Activated CD4-positive, alpha-beta memory T cell treated with anti-CD3 and anti-CD28 coated beads, Interleukin-2, amount 10 ng/mL, durations not matched to agents 7 days and 5 days (primary cell): ENCODE results near the gene JSRP1. TPM values are rescaled to one million over a fixed set of nuclear protein-coding genes. Genes with fewer than 3 reads are reported as not detected.

ENCODE experiments used
- CTCF ChIA-PET: fragments of 350-600 bp; sonication (Branson Sonifier 250); formaldehyde crosslinking; loops from one replicate; lab custom pipeline; 2021; ENCODE audit warnings: antibody characterized with exemption, inconsistent platforms; lab: Charles Lee
- POLR2A ChIA-PET: fragments of 350-600 bp; sonication (Branson Sonifier 250); formaldehyde crosslinking; loops from one replicate; lab custom pipeline; 2021; ENCODE audit warnings: antibody characterized with exemption; lab: Charles Lee
- DNase-seq: peaks from one replicate; pipeline ENCODE4 v3.0.0-alpha.2; 2020
- H3K27ac Mint-ChIP-seq: one replicate; pipeline ENCODE4 v1.8.0; 2021; ENCODE audit warnings: mild to moderate bottlenecking, mixed read lengths
- H3K27me3 Mint-ChIP-seq: one replicate; pipeline ENCODE4 v1.8.0; 2021; ENCODE audit warnings: mixed read lengths
- H3K36me3 Mint-ChIP-seq: one replicate; pipeline ENCODE4 v1.8.0; 2021; ENCODE audit warnings: low read depth, mixed read lengths
- H3K4me1 Mint-ChIP-seq: one replicate; pipeline ENCODE4 v1.8.0; 2021; ENCODE audit warnings: mixed read lengths
- H3K4me3 Mint-ChIP-seq: one replicate; pipeline ENCODE4 v1.8.0; 2021; ENCODE audit warnings: mild to moderate bottlenecking, mixed read lengths
- H3K9me3 Mint-ChIP-seq: one replicate; pipeline ENCODE4 v1.8.0; 2021; ENCODE audit warnings: mixed read lengths
- total RNA-seq, 2 experiments: library from RNA; stranded (reverse); gene quantifications; one replicate each; pipeline ENCODE4 v1.2.3, GENCODE V29; 2021

JSRP1 gene
- total RNA-seq, 2 experiments from 2014 or later = 0.73 to 1.3 TPM

- peaks cover 57% of the 10 kb centered on the region for H3K36me3 Mint-ChIP-seq
- H3K4me1 Mint-ChIP-seq = peaks cover 74% of the 10 kb centered on the region
- H3K27ac Mint-ChIP-seq = peak overlapping the region; percentile 96
- H3K27me3 Mint-ChIP-seq = no peaks in the 10 kb centered on the region
- no peaks in the 10 kb centered on the region for H3K9me3 Mint-ChIP-seq
- no peak for DNase-seq
- ChIA-PET POLR2A (interaction anchor here (0.8 to 4.9 kb wide), 11 partner anchors 8 to 239 kb away, joined by 3 to 114 read pairs (median 7); partner anchors contain the start of genes AMH, GADD45B, JSRP1 and TIMM13), CTCF (interaction anchor here (0.9 to 4.7 kb wide), 7 partner anchors 20 to 397 kb away, joined by 3 to 46 read pairs (median 4); no protein-coding TSS in a partner anchor)
- H3K4me3 Mint-ChIP-seq = peak overlapping the region; percentile 94
Observed at GRCh38 chr19:2237869-2238153, 18.4 kb downstream of the JSRP1 start.

- no peaks in the 10 kb centered on the region for H3K27me3 Mint-ChIP-seq
- H3K27ac Mint-ChIP-seq = peak overlapping the region; percentile 96
- no peak for DNase-seq
- peak overlapping the region; percentile 94 for H3K4me3 Mint-ChIP-seq
- peaks cover 73% of the 10 kb centered on the region for H3K4me1 Mint-ChIP-seq
- H3K9me3 Mint-ChIP-seq = no peaks in the 10 kb centered on the region
- ChIA-PET CTCF (interaction anchor here (0.6 to 4.7 kb wide), 8 partner anchors 21 to 398 kb away, joined by 3 to 46 read pairs (median 4); no protein-coding TSS in a partner anchor), POLR2A (interaction anchor here (0.8 to 4.9 kb wide), 10 partner anchors 9 to 239 kb away, joined by 3 to 114 read pairs (median 8); partner anchors contain the start of genes AMH, GADD45B, JSRP1 and TIMM13)
- H3K36me3 Mint-ChIP-seq = peaks cover 52% of the 10 kb centered on the region
Observed at GRCh38 chr19:2237051-2237868, 19.0 kb downstream of the JSRP1 start.

DNA sequence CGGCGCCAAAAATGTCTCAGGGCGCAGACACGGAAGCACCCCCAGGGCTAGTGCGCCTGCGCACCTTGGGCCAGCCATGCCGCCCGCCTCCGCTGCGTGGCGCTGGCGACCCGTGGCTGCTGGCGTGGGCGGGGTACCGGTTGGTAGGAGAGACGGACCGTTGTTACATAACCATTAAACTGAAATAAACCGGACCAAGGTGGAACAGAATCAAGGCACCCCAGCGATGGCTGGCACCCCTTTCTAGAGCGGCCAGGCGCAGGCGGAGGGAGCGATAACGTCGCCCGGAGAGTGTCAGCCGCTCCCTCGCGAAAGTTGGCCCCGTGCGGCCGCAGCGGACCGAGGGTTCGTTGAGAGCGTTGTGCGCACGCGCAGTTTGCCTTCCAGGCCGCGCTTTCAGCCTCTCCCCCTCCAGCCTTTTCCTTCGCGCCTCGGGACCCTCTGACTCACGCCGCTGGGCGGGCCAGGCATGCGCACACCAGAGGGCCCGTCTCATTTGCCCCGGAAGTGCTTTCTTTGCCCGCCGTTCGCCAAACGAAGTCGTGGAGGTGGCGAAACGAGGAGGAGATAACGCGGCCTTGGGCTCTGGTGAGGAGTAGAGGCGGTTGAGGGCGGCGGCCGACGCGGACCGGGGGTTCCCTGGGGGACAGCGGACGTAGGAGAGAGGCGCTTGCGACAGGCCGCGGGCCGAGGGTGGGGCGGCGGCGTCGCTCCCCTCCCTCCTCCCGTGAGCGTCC is 19.7 kb downstream of the JSRP1 start, which contains the start of the genes PLEKHJ1 and SF3A2:
Gene PLEKHJ1 (minus strand): TSS at position 16 of the 737 bp plus-strand sequence. CDS start 81 bp downstream, outside the sequence.
Gene SF3A2 (plus strand): TSS at position 511 of the 737 bp plus-strand sequence. CDS start 6,595 bp downstream, outside the sequence.
- peaks cover 68% of the 10 kb centered on the region for H3K4me1 Mint-ChIP-seq
- peak within 1 kb of the TSS; percentile 94 for H3K4me3 Mint-ChIP-seq
- CTCF ChIA-PET = interaction anchor here (0.6 to 4.7 kb wide), 11 partner anchors 22 to 372 kb away, joined by 3 to 46 read pairs (median 8); partner anchors contain the start of gene AP3D1
- DNase-seq = peak; percentile 98
- H3K27ac Mint-ChIP-seq = peak within 1 kb of the TSS; percentile 96
- POLR2A ChIA-PET = interaction anchor here (0.6 to 4.9 kb wide), 16 partner anchors 10 to 363 kb away, joined by 3 to 114 read pairs (median 6); partner anchors contain the start of genes AMH, DOT1L, GADD45B and LSM7
- no peaks in the 10 kb centered on the region for H3K27me3 Mint-ChIP-seq
- peaks cover 50% of the 10 kb centered on the region for H3K36me3 Mint-ChIP-seq
- no peaks in the 10 kb centered on the region for H3K9me3 Mint-ChIP-seq

- Mint-ChIP-seq H3K36me3 (peaks cover 48% of the 10 kb centered on the region), H3K4me3 (peak overlapping the region; percentile 94), H3K27ac (peak overlapping the region; percentile 96), H3K27me3 (no peaks in the 10 kb centered on the region), H3K4me1 (peaks cover 63% of the 10 kb centered on the region), H3K9me3 (no peaks in the 10 kb centered on the region)
- CTCF ChIA-PET = interaction anchor here (0.6 to 2.8 kb wide), 8 partner anchors 23 to 372 kb away, joined by 3 to 14 read pairs (median 4); partner anchors contain the start of gene AP3D1
- POLR2A ChIA-PET = interaction anchor here (0.6 to 2.5 kb wide), 14 partner anchors 10 to 363 kb away, joined by 3 to 14 read pairs (median 5); partner anchors contain the start of genes DOT1L, GADD45B, LSM7 and SPPL2B
- DNase-seq = no peak
Observed at GRCh38 chr19:2236064-2236313, 20.2 kb downstream of the JSRP1 start.

DNA sequence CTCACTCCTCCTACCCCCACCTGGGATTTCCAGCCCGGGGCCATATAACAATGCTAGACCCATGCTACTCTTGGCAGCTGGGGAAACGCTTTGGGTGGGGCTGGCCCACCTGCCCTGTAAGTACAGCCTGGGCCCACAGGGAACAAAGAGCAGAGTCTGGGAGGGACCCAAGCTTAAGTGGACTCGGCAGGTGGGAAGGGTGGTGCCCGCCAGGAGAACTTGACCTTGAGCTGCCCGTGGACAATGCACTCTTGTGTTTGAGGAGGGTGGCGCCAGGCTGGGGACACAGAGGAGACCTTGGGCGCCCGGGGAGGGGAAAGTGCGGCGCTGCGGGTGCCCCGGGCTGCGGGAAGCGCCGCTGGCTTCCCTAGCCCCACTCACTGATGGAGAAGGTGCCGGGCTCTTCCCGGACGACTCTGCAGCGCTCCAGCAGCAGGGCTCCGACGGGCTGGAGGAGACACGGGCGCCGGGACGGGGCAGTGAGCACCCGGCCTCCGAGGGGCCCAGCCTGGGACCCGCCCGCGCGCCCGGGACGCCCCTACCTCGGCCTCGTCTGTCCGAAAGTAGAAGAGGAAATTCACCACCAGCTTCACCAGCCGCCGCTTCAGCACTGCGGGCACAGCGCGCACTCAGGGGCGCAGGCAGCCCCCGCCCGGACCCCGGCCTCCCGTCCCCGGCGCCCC is 20.7 kb downstream of the JSRP1 start:
- ChIA-PET POLR2A (interaction anchor here (0.6 to 2.5 kb wide), 17 partner anchors 9 to 385 kb away, joined by 3 to 14 read pairs (median 5); partner anchors contain the start of genes DOT1L, GADD45B, LSM7 and SPPL2B), CTCF (interaction anchor here (0.6 to 2.8 kb wide), 8 partner anchors 24 to 371 kb away, joined by 3 to 14 read pairs (median 4); partner anchors contain the start of gene AP3D1)
- Mint-ChIP-seq H3K27me3 (no peaks in the 10 kb centered on the region), H3K4me3 (peak overlapping the region; percentile 94), H3K4me1 (peaks cover 59% of the 10 kb centered on the region), H3K9me3 (no peaks in the 10 kb centered on the region), H3K36me3 (peaks cover 45% of the 10 kb centered on the region), H3K27ac (peak overlapping the region; percentile 86)
- no peak for DNase-seq

DNA sequence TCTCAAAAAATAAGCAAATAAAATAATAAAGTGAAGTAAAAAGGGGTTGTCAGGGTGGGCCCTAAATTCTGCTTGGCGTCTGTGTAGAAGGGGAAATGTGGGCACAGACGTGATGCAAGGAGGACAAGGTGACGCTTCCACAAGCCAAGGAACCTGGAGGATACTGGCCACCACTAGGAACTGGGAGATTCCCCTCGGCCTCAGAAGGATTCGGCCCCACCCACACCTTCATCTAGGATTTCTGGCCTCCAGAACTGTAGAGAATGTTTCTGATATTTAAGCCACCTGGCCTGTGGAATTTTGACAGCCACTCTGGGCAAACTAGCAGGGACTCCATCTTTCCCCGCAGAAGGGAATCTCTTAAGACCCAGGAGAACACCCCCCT is 21.2 kb downstream of the JSRP1 start:
- Mint-ChIP-seq H3K36me3 (peaks cover 46% of the 10 kb centered on the region), H3K27ac (peak overlapping the region; percentile 86), H3K4me3 (peak overlapping the region; percentile 94), H3K4me1 (peaks cover 55% of the 10 kb centered on the region), H3K27me3 (no peaks in the 10 kb centered on the region), H3K9me3 (no peaks in the 10 kb centered on the region)
- no peak for DNase-seq
- CTCF ChIA-PET = interaction anchor here (1.0 to 2.8 kb wide), 5 partner anchors 24 to 83 kb away, joined by 3 to 14 read pairs (median 10); partner anchors contain the start of gene AP3D1
- POLR2A ChIA-PET = interaction anchor here (0.9 to 2.5 kb wide), 13 partner anchors 9 to 386 kb away, joined by 3 to 14 read pairs (median 5); partner anchors contain the start of genes DOT1L, LSM7, SPPL2B and TIMM13

DNA sequence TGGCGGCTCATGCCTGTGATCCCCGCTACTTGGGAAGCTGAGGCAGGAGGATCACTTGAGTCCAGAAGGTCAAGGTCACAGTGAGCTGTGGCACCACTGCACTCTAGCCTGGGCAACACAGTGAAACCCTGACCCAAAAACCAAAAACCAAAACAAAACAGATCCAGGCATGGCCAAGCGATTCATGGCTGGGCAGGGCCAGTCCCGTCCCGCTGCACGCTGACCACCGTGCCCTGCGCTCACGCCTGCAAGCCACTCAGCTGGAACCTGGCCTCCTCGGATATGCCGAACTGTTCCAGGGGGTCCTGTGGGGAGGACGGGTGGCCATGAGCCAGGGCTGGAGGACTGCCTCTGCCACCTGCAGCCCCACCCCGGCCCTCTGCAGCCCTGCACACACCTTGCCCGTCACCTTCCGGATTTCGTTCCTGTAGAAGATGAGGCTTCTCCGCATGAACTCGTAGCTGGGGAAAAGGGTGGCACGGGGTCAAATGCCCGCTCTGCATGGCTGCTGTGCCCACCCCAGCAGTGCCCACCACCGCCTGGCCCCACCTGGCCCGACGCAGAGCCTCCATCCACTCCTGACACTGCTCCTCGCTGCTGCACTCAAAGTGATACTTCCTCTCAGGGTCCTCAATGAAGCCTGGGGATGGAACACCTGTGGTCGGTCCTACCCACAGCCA is 22.5 kb downstream of the JSRP1 start:
- CTCF ChIA-PET = interaction anchor here (0.6 to 2.8 kb wide), 5 partner anchors 26 to 82 kb away, joined by 3 to 14 read pairs (median 3); partner anchors contain the start of genes AP3D1 and DOT1L
- H3K27me3 Mint-ChIP-seq = no peaks in the 10 kb centered on the region
- POLR2A ChIA-PET = interaction anchor here (0.8 to 2.5 kb wide), 5 partner anchors 12 to 55 kb away, joined by 3 to 14 read pairs (median 3); no protein-coding TSS in a partner anchor
- H3K36me3 Mint-ChIP-seq = peaks cover 46% of the 10 kb centered on the region
- peak overlapping the region; percentile 2 for H3K27ac Mint-ChIP-seq
- peak overlapping the region; percentile 94 for H3K4me3 Mint-ChIP-seq
- no peak for DNase-seq
- H3K9me3 Mint-ChIP-seq = no peaks in the 10 kb centered on the region
- H3K4me1 Mint-ChIP-seq = peaks cover 43% of the 10 kb centered on the region

- H3K36me3 Mint-ChIP-seq = peaks cover 34% of the 10 kb centered on the region
- ChIA-PET POLR2A (interaction anchor here (1.0 to 1.1 kb wide), 2 partner anchors 16 to 95 kb away, joined by 3 read pairs; no protein-coding TSS in a partner anchor), CTCF (no interaction called here)
- H3K4me1 Mint-ChIP-seq = peaks cover 31% of the 10 kb centered on the region
- no peak for DNase-seq
- no peaks in the 10 kb centered on the region for H3K9me3 Mint-ChIP-seq
- no peak overlapping the region for H3K4me3 Mint-ChIP-seq
- H3K27me3 Mint-ChIP-seq = no peaks in the 10 kb centered on the region
- H3K27ac Mint-ChIP-seq = peak overlapping the region; percentile 44
Observed at GRCh38 chr19:2232286-2233151, 23.7 kb downstream of the JSRP1 start.

DNA sequence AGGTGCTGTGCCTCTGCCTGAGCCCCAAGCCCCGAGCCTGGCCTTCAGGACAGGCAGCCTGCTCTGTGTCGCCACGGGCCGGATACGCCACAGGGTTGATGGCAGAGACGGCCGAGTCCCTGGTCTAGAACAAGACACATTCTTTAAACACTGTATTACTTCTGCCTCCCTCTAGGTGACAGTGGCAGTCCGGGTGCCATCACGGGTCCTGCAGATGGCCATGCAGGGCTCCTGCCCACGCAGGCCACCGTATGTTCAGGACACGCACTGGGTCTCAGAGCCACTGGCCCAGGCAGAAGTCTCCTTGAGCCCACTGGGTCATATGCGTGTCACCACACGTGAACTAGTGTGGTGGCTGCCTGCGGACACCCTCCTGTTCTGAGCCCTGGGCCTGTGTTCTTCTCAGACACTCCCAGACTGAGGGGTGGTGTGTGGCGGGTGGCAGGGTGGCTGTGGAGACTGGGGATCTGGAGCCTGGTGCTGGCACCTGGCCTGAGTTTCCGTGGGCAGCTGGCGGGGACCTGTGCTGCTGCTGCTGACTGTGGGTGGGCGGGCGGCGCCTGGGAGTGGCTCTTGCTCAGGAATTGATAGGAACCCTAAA is 24.5 kb downstream of the JSRP1 start:
- H3K27ac Mint-ChIP-seq = no peak overlapping the region
- peaks cover 31% of the 10 kb centered on the region for H3K36me3 Mint-ChIP-seq
- ChIA-PET CTCF (no interaction called here), POLR2A (interaction anchor here (1.5 to 2.2 kb wide), 2 partner anchors 17 to 39 kb away, joined by 4 to 9 read pairs; no protein-coding TSS in a partner anchor)
- DNase-seq = no peak
- no peaks in the 10 kb centered on the region for H3K9me3 Mint-ChIP-seq
- H3K4me3 Mint-ChIP-seq = no peak overlapping the region
- H3K27me3 Mint-ChIP-seq = no peaks in the 10 kb centered on the region
- peaks cover 29% of the 10 kb centered on the region for H3K4me1 Mint-ChIP-seq

- Mint-ChIP-seq H3K27me3 (no peaks in the 10 kb centered on the region), H3K9me3 (no peaks in the 10 kb centered on the region), H3K4me1 (peaks cover 26% of the 10 kb centered on the region), H3K36me3 (peaks cover 26% of the 10 kb centered on the region), H3K27ac (no peak overlapping the region), H3K4me3 (no peak overlapping the region)
- DNase-seq = no peak
- ChIA-PET CTCF (interaction anchor here (0.6 kb wide), 1 partner anchor 49 kb away, joined by 3 read pairs; no protein-coding TSS in a partner anchor), POLR2A (interaction anchor here (1.5 to 2.2 kb wide), 2 partner anchors 16 to 40 kb away, joined by 4 to 9 read pairs; no protein-coding TSS in a partner anchor)
Observed at GRCh38 chr19:2230807-2231533, 25.2 kb downstream of the JSRP1 start.
